Right cardiac atrium (tissue), 5 donors: ENCODE measurements around the gene RSBN1. TPM values are rescaled to one million over a fixed set of nuclear protein-coding genes. Genes with fewer than 3 reads are reported as not detected.

Experiments used
- ATAC-seq, 2 donors: fragments of 200-7000 bp; cut with Tn5 transposase; one replicate each; pipeline versions ENCODE4 v1.8.0 to v1.9.1; 2020; ENCODE audit warnings: moderate library complexity in 2 of 2, mild to moderate bottlenecking in 1 of 2
- DNase-seq, 3 donors: peaks; one replicate each; pipeline ENCODE4 v3.0.0-alpha.2; 2020
- H3K27ac ChIP-seq: one replicate; pipeline ENCODE4 v1.5.1; 2013; ENCODE audit warnings: mild to moderate bottlenecking, low read length, control low read depth, moderate library complexity
- H3K27me3 ChIP-seq: one replicate; pipeline ENCODE4 v1.6.1; 2013; ENCODE audit not compliant: control insufficient read depth, insufficient read depth
- H3K4me1 ChIP-seq: one replicate; pipeline ENCODE4 v1.6.1; 2013; ENCODE audit warnings: low read length; ENCODE audit not compliant: control insufficient read depth, insufficient read depth
- H3K4me3 ChIP-seq: one replicate; pipeline ENCODE4 v1.5.1; 2013; ENCODE audit warnings: low read length, control low read depth
- H3K9me3 ChIP-seq: one replicate; pipeline ENCODE4 v1.6.1; 2013; ENCODE audit warnings: low read length; ENCODE audit not compliant: control insufficient read depth
- WGBS: extraction: QIAGEN DNeasy Blood & Tissue Kit; methylation state at CpG from one replicate; pipeline ENCODE4 v1.1.7; 2013; 5-methylcytosine and 5-hydroxymethylcytosine counted together
- intact Hi-C, 4 donors: fragments of 100-400 bp; cut with DNase I; formaldehyde crosslinking; loops; one replicate each; pipeline versions ENCODE4 v1.11.0 to v1.14.0; 2022 to 2023
- polyA plus RNA-seq: library from polyadenylated mRNA; stranded (reverse); fragments of 200-250 nt; gene quantifications from one replicate; pipeline ENCODE4 v1.2.3, GENCODE V29; 2013
- total RNA-seq, 4 donors: library from RNA; stranded (reverse); fragmentation: NEBNext Ultra II Directional; extraction: Animal tissue kit (Norgen Biotek cat#: 25700); gene quantifications; one replicate each; pipeline ENCODE4 v1.2.1, GENCODE V29; 2021
- donor health status: healthy with polysubstance abuse.
- donor health status: DM: no; HTN: yes; CAD: no.
- donor health status: DM: no; HTN: no; CAD: no.
- donor health status: DM: no; HTN: yes; CAD: no; lungs with severe emphysema.
- donor health status: DM: yes; HTN: yes; CAD: no.

The RSBN1 gene
- total and polyA plus RNA-seq, 5 donors = 3.8 to 15.2 (median 12.8) TPM

DNA sequence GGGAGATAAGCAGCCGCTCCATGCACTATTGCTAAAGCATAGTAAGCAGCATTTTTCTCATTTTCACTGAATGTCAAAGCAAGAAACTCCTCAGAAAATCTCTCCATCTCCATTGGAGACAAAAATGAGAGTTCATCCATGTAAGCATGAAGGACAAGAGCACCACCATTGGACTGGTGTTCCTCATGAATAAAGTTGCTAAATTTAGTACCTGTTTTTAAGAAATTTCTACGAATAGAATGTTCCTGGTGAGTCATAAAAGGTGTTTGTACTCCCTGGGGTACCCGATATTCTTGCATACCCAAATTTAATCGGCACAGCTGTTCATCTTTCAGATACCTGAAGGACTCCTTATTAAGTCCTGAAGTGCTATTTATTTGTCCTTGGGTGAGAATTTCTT lies 14.8 kb downstream of the RSBN1 start:
- Histone ChIP-seq H3K9me3 (no peaks in the 10 kb centered on the region), H3K4me1 (peaks cover 5% of the 10 kb centered on the region), H3K4me3 (no peak overlapping the region), H3K27me3 (no peaks in the 10 kb centered on the region), H3K27ac (no peak overlapping the region)
- intact Hi-C loops = no loop called here
- ATAC-seq (no peak), DNase-seq (no peak)
- WGBS = 79% methylated on average over 4 of the region's 4 CpGs

DNA sequence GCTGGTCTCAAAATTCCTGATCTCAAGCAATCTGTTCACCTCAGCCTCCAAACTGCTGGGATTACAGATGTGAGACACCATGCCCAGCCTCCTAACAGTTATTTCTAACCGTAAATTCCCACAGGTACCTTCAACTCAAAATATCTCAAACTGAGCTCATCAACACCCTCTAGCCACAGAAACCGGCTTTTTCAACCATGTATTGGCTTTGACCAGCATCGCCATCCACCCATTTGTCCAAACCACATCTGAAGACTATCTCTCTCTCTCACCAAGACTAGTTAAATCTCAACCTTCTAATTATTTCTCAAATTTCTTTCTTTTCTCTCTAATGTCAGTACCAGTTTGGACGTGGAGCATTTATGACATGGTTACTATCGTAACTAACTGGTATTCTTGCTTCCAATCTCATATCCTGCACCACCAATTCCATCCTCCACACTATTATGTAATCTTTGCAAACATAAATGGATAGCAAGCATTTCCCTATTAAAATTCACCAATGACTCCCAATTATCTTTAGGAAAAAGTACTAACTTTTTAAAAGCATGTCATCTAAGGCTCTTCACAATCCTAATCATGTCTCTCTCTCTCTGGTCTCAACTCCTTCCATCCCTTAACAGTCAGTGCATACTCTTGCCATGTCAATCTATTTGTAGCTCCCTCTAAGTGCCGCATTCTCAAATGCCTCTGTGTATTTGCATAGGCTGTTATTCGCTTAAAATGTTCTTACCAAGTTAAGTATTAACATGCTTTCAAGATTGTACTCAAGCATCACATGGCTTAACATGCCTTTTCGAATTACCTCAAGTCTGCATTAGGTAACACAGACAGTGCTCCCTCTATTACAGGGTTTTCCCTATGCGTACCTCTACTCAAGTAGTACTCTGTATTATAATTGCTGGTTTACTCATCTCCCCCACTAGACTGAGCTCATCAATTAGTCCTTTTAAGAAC lies 18.1 kb downstream of the RSBN1 start:
- H3K9me3 ChIP-seq = no peaks in the 10 kb centered on the region
- H3K27me3 ChIP-seq = no peaks in the 10 kb centered on the region
- H3K4me1 ChIP-seq = peaks cover 5% of the 10 kb centered on the region
- ATAC-seq = peak; percentile 55 to 78
- DNase-seq = no peak
- intact Hi-C loops = no loop called here
- 87% methylated on average over 9 of the region's 9 CpGs for WGBS
- H3K27ac ChIP-seq = no peak overlapping the region
- H3K4me3 ChIP-seq = no peak overlapping the region

DNA sequence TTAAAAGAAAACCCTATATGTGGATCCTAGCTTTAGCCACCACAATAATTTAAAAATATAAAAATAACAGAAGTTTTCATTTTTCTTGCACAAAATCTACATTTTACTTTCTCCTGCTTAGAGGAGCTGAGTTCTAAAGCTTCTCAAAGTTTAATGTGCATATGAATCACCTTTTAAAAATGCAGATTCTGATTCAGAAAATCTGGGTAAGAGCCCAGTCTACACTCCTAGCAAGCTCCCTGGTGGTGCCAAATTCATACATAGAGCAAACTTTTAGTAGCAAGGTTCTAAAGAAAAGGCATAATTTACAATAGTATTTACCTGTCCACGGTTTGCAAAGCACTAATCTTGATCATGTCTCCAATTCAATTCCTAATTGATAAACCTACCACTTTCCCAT lies 19.3 kb downstream of the RSBN1 start:
- Histone ChIP-seq H3K4me1 (peaks cover 3% of the 10 kb centered on the region), H3K27ac (no peak overlapping the region), H3K9me3 (no peaks in the 10 kb centered on the region), H3K27me3 (no peaks in the 10 kb centered on the region), H3K4me3 (no peak overlapping the region)
- intact Hi-C loops = no loop called here
- DNase-seq (no peak), ATAC-seq (no peak)
- 94% methylated on average over 1 of the region's 1 CpG for WGBS

DNA sequence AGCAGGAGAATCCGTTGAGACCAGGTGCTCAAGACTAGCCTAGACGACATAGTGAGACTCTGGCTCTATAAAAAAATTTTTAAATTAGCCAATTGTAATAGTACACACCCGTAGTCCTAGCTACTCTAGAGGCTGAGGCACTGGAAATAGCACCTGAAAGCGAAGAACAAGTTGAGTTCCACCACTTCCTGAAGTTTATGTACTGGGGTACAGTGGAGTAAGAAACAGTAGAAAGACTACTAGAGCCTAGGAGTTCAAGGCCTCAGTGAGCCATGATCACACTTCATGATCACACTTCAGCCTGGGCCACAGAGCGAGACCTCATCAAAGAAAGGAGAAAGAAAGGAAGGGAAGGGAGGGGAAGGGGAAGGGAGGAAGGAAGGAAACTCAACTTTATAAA lies 19.8 kb downstream of the RSBN1 start:
- DNase-seq = no peak
- WGBS = 84% methylated on average over 5 of the region's 5 CpGs

DNA sequence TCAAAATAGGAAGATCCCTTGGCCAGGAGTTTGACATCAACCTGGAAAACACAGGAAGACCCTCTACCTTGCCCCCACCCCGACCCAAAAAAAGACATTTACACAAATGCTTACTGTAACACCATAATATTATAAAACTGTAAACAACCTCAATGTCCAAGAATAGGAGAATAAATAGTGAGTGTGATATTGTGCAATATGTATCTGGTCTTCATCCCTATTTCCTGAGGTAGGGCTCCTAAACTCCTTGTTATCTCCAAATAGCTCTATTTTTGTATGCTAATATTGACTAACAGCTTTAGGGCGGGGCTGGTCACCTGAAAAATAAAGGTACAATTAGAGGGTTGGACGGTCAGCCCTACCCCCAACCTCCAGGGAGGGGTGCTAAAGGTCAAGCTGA lies 23.5 kb downstream of the RSBN1 start:
- intact Hi-C loops = no loop called here
- 96% methylated on average over 3 of the region's 3 CpGs for WGBS
- Histone ChIP-seq H3K27me3 (no peaks in the 10 kb centered on the region), H3K9me3 (no peaks in the 10 kb centered on the region), H3K4me3 (no peak overlapping the region), H3K27ac (no peak overlapping the region), H3K4me1 (peaks cover 5% of the 10 kb centered on the region)
- DNase-seq (no peak), ATAC-seq (no peak)

More for the DNA sequence above, 19.8 kb downstream of the RSBN1 start:
- H3K27me3 ChIP-seq = no peaks in the 10 kb centered on the region
- no peaks in the 10 kb centered on the region for H3K9me3 ChIP-seq
- no peak for ATAC-seq
- H3K27ac ChIP-seq = no peak overlapping the region
- intact Hi-C loops = no loop called here
- H3K4me1 ChIP-seq = peaks cover 3% of the 10 kb centered on the region
- H3K4me3 ChIP-seq = no peak overlapping the region

DNA sequence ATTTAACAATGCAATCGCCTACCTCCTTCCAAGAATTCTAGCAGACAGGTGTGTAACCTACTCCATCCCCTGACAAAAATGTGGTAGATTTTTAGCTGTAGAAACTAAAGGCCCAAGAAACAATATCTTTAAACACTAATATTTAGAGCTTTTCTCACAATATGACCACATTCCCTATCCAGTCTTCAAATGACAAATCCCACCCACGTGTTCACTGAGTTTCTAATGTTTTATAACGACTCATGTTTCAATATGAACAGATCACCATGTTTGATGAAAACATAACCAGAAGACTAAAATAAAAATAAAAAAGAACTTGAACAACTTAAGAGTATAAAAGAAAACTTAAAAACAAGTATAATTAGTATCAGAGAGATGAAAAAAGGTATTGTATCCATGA lies 24.6 kb downstream of the RSBN1 start:
- no peak overlapping the region for H3K27ac ChIP-seq
- no peaks in the 10 kb centered on the region for H3K9me3 ChIP-seq
- ATAC-seq = no peak
- peaks cover 7% of the 10 kb centered on the region for H3K4me1 ChIP-seq
- no peaks in the 10 kb centered on the region for H3K27me3 ChIP-seq
- intact Hi-C loops = no loop called here
- no peak overlapping the region for H3K4me3 ChIP-seq
- no peak for DNase-seq
- 92% methylated on average over 3 of the region's 3 CpGs for WGBS

DNA sequence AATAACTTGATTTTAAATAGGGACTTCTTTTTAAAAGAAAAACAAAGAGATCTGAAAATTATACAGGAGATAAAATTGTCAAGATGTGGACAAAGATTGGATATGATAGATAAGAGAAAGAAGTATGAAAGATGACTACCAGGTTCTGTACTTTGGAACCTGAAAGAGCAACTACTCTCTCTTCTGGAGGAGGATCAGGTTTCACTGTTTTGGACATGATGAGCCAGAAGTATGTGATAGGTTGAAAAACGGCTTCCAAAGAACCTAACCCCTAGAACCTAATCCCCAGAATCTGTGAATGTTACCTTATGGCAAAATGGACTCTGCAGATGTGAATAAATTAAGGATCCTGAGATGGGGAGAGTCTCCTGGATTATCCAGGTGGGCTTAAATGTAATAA lies 26.2 kb downstream of the RSBN1 start:
- DNase-seq = no peak
- Histone ChIP-seq H3K27ac (no peak overlapping the region), H3K4me3 (no peak overlapping the region), H3K27me3 (no peaks in the 10 kb centered on the region), H3K9me3 (no peaks in the 10 kb centered on the region), H3K4me1 (peaks cover 5% of the 10 kb centered on the region)
- no peak for ATAC-seq
- intact Hi-C loops = no loop called here
- 53% methylated on average over 1 of the region's 1 CpG for WGBS

DNA sequence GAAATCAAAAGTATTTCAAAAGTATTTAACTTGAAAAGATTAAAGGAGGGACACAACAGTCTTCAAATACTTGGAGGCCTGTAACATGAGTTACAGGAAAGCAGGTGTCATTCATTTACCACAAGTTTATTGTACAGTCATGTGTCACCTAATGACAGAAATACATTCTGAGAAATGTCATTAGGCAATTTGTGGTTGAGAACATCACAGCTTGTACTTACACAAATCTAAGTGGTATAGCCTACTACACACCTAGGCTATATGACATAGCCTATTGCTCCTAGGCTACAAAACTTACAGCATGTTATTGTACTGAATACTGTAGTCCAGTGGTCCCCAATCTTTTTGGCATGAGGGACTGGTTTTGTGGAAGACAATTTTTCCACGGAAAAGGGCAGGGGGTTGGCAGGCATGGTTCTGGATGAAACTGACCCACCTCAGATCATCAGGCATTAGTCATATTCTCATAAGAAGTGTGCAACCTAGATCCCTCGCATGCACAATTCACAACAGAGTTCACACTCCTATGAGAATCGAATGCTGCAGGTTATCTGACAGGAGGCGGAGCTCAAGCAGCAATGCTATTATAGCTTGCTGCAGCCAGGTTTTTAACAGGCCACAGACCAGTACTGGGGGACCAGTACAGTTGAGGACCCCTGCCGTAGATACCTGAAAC lies 28.0 kb downstream of the RSBN1 start:
- ATAC-seq = peak in 1 of 2 donors; percentile 51
- H3K27ac ChIP-seq = no peak overlapping the region
- no peak overlapping the region for H3K4me3 ChIP-seq

DNA sequence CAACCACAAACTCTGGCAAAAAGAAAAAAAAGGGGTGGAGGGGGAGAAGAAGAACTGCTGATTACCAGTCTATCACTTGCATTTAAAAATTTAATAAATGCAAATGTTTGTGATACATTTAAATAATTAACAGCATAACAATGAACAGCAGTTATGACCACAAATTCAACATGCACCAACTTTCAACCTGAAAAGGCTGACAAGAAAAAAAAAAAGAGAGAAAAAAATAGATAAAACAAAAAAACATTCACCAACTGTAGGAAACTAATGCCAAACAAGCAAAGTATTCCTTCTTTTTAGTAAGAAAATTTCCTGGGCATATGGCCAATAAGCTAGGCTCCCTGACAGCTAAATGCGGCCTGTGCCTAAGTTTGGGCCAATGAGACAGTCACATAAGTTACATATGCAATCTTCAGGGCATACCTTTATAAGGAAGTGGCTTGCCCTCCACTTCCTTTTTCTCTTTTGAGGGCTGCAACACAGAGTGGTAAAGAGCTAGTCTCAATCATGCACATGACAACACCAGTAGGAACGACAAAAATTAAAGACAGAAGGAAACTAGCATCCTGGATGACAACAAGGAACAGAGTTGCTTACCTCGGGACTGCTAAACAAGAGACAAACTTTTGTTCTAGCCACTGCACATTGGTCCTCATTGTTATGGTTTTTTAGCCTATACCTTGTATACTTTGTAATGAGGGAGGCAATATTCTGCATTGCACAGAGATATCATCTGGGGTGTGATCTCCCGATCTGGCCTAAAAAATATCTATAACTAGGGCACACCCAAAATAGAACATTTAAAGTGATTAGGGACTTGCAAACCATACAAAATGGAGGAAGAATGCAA lies 28.8 kb downstream of the RSBN1 start:
- 29% methylated on average over 4 of the region's 4 CpGs for WGBS
- intact Hi-C loops = no loop called here
- peak; percentile 73 to 83 for ATAC-seq
- peak in 2 of 3 donors; percentile 16 to 55 for DNase-seq
- H3K27ac ChIP-seq = no peak overlapping the region
- no peak overlapping the region for H3K4me3 ChIP-seq
- no peaks in the 10 kb centered on the region for H3K9me3 ChIP-seq
- H3K4me1 ChIP-seq = peaks cover 5% of the 10 kb centered on the region
- H3K27me3 ChIP-seq = no peaks in the 10 kb centered on the region

More for the DNA sequence above, 28.0 kb downstream of the RSBN1 start:
- intact Hi-C loops = no loop called here
- Histone ChIP-seq H3K27me3 (no peaks in the 10 kb centered on the region), H3K4me1 (peaks cover 5% of the 10 kb centered on the region), H3K9me3 (no peaks in the 10 kb centered on the region)
- 74% methylated on average over 5 of the region's 5 CpGs for WGBS
- no peak for DNase-seq

DNA sequence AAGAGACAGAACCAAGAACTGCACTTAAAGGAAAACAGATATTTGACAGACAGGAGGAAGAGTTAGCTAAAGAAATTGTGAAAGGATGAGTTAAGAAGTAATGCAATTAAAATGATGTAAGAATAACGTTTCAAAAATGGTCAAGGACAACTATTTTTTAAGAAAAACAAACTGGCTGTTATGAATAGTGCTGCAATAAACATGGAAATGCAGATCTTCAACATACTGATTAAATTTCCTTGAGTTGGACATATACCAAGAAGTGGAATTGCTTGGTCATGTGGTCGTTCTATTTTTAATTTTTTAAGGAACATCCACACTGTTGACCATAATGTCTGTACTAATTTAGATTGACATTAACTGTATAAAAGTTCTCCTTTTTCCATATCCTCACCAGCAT lies 29.9 kb downstream of the RSBN1 start:
- ATAC-seq (no peak), DNase-seq (no peak)
- no peaks in the 10 kb centered on the region for H3K27me3 ChIP-seq
- H3K27ac ChIP-seq = no peak overlapping the region
- H3K4me1 ChIP-seq = peaks cover 5% of the 10 kb centered on the region
- H3K9me3 ChIP-seq = no peaks in the 10 kb centered on the region
- H3K4me3 ChIP-seq = no peak overlapping the region
- 12% methylated on average over 2 of the region's 2 CpGs for WGBS
- intact Hi-C loops = no loop called here
